Subcutaneous preadipocyte (primary cell): Measurements from ENCODE around the gene COBL. TPM values are rescaled to one million over a fixed set of nuclear protein-coding genes. Genes with fewer than 3 reads are reported as not detected.

Source experiments
- total RNA-seq: library from RNA; depleted of rRNA; stranded (reverse); fragments of >200 nt; gene quantifications from 2 replicates; pipeline ENCODE4 v1.2.3, GENCODE V29; 2012

COBL gene, protein sequence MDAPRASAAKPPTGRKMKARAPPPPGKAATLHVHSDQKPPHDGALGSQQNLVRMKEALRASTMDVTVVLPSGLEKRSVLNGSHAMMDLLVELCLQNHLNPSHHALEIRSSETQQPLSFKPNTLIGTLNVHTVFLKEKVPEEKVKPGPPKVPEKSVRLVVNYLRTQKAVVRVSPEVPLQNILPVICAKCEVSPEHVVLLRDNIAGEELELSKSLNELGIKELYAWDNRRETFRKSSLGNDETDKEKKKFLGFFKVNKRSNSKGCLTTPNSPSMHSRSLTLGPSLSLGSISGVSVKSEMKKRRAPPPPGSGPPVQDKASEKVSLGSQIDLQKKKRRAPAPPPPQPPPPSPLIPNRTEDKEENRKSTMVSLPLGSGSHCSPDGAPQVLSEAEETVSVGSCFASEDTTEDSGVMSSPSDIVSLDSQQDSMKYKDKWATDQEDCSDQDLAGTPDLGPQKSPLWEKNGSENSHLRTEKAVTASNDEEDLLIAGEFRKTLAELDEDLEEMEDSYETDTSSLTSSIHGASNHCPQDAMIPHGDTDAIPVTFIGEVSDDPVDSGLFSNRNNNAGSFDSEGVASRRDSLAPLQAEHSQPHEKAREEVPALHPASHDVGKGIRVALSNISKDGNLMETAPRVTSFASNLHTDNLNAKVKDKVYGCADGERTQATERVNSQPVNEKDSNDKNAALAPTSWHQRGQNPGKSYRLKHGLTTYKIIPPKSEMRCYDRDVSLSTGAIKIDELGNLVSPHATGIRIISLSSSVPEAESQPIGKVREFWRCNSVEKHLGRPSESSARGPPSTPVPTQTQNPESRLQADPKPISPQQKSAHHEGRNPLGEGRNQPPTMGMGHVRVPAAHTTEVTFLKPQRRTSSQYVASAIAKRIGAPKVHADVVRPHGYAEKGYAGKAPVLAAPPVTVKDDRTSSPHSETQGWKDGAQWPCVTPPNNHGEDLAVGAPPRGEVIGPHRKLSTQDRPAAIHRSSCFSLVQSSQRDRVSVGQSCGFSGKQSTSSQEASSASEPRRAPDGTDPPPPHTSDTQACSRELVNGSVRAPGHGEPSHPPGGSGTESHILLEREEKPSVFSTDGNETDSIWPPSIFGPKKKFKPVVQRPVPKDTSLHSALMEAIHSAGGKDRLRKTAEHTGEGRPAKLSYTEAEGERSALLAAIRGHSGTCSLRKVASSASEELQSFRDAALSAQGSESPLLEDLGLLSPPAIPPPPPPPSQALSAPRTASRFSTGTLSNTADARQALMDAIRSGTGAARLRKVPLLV
- total RNA-seq: under 0.01 TPM in 1 of 2 replicates, not detected in the other

GRCh38 chr7:51316666-51317581 lies at the start of gene COBL:
TSS of gene COBL (minus strand) at chr7:51316809. CDS start at chr7:51316633, 176 bp downstream.

